HG03575 (cell line): ENCODE results near the gene CCDC92.

Experiments used
- ATAC-seq: cut with Tn5 transposase; IDR thresholded peaks from one replicate; pipeline ENCODE4 v1.9.1; 2021; ENCODE audit not compliant: unreplicated experiment, insufficient number of reproducible peaks, low FRiP score; ENCODE audit errors: extremely low read depth

Gene CCDC92, protein sequence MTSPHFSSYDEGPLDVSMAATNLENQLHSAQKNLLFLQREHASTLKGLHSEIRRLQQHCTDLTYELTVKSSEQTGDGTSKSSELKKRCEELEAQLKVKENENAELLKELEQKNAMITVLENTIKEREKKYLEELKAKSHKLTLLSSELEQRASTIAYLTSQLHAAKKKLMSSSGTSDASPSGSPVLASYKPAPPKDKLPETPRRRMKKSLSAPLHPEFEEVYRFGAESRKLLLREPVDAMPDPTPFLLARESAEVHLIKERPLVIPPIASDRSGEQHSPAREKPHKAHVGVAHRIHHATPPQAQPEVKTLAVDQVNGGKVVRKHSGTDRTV

DNA sequence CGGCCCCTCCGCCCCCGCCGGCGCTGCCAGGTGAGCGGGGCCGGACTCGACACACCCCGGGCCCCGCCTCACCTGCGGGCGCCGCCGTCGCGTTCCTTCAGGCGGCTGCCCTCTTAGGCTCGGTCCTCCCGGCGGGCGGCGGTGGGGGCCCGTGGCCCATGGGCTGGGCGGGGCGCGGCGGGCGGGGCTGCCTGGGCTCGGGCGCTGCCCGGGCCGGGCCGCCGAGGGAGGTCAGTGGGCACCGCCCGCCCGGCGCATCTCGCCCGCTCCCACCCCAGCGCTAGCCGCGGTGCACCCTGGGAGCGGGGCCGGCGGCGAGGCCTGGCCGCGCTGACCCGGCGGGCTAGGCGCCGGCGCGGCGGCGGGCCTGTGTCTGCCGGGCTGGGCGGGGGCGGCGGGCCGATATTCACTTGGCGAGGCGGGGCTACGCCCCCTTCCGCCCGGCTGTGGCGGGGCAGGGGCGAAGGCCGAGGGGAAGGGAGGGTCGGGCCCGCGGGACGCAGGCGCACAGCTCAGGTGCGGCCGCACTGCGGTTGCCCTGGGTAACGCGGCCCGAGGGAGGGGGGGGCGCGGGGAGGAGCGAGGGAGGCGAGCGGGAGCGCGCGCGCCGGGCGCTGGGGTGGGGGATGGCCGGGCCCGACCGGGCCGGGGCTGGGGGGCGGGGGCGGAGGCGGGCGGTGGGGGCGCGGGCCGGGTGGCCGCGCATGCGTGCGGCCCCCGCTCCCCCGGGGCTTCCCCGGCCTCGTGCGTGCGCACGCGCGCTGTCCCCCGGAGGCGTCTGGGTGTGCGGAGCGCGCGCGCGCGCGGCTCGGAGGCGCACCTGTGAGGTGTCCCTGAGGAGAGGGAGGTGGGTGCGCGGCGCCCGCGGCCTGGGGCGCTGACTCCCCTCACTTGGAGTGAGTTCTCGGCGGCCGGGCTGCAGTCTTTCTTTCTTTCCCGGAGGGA is at the start of gene CCDC92, which contains the start of gene ZNF664:
Gene CCDC92, minus strand, starts transcription at position 375 of the 945 bp plus-strand sequence. CDS start 28,526 bp downstream, outside the sequence.
Gene ZNF664, plus strand, starts transcription at position 759 of the 945 bp plus-strand sequence. CDS start 38,930 bp downstream, outside the sequence.
- no peak for ATAC-seq

DNA sequence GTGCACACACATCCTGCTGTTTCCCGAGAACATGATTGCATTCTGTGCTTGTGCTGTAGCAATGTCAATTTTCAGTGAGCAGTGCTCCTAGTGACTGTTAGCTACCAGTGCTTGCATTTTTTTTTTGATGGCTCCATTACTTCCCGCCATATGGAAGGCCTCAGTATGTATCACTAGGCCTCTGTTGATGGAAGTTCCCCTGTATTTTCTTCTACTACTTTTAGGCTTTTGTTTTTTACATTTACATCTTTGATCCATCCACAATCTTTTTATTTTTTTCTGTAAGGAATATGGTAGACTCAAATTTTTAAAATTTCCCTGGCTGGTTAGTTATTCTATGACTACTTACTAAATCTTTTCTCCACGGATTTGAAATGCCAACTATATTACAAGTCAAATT is 49.5 kb upstream of the CCDC92 start:
- no peak for ATAC-seq

DNA sequence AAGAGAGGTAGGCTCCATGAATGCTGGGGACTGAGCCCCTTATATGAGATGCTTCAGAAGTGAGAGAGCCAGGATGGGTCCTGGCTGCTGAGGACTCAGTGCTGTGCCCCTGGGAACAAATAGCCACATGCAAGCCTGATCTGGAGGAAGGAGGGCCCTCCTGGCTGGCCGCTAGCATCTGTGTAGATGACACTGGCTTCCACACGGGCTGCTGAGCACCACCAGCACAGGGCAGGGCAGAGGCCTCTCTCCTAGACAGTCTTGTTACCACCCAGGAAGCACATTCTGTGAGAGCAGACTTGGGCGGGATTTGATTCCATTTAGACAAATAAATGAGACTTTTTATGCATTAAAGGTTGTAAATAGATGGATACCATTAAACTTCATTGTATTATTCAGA is 48.4 kb upstream of the CCDC92 start:
- ATAC-seq: no peak

GRCh38 chr12:124020514-124020949 is 47.9 kb upstream of the CCDC92 start:
- ATAC-seq: no peak

DNA sequence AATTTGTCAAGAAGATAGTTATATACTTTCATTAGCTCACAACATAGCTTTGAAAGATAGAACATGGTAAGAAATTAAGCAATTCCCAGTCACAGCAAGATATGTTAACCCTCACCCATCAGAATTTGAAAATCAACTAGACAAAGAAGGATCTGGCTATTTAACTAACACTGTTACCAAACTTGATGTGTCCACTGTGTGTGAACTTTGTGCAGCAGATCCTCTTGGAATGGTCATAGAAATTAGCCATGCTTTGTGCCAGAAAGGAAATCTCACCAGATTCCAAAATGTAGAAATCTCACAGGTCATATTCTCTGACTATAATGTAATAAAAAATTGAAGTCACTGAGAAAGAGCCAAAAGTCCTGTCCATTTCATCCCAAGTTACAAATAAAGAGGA is 46.5 kb upstream of the CCDC92 start:
- ATAC-seq: no peak

DNA sequence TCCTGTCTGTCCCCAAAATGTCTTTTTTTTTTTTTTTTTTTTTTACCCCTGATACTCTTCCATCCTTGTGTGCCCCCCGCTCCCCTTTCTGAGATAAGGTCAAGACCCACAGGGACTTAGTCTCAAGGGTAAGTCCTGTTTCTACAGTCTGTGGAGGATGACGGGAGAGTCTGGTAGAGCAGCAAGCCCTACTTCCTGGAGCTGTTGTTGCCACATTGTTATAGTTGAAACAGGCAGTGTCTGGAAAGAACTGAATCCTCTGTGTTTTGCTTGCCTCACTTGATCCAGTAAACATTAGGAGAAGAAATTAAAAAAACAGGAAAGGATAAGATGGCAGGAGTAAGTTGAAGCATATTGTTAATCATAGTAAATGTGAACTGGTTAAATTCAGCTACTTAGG is 45.9 kb upstream of the CCDC92 start:
- no peak for ATAC-seq

DNA sequence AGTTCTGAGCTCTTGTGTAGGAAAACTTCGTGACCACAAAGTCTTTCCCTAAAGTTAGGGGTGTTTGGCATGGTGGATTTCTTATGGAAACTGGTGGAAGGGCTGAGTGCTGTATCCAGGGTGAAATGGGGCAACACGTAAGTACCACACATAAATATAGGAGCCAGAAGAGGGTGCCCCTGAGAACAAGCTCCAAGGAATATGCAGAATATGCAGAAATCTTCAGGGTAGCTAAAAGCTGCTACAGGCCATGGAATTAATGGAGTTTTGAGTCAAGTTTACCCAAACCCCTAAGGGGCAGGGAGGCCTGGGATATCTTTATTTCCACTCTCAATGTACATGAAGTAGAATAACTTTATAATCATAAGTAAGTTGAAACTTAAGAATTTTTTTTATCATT is 44.4 kb upstream of the CCDC92 start:
- ATAC-seq: no peak

DNA sequence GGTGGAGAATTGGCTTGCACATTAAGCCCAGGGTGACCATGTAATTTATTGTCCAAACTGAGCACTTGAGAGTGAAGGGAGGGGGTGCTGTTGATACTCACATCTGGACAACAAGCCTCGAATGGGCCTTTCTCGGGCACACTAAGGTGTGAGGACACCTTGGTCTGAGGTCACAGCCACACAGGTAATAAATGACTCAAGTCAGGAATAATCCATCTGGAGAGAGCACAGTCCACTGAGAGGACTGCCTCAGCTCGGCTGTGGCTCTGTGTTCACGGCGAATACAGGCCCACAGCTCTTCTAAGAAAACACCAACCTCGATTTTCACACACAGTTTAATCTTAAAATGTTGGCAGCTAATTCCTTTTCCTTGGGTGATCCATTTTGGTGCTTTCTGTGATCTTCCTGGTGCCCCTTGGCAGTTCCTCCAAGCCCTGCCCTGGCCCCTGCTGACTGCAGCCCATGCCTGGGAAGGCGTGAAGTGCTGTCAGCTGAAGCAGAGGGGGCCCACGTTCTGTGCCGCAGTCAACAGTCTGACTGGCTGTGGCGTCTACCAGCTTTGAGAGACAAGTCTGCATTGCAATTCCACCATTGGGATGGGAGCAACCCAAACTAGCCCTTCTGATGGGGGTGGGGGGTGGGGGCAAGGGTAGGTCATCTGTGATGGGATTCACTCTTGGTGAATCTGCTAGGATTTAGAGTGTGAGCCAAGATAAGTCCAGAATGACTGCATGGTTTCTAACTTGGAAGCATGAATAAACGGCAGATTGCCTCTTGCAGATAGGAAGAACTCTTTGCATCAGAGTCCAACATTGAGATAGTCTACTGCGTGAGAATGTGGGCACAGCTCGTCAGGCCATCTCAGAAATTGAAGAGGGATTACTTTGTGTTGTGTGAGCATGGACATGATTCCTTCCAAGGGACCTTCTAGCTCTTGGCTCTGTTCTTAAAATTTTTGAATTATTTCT is 43.1 kb upstream of the CCDC92 start:
- ATAC-seq: no peak

GRCh38 chr12:124013073-124013472 is 40.4 kb upstream of the CCDC92 start:
- no peak for ATAC-seq

GRCh38 chr12:124011435-124012115 is 38.9 kb upstream of the CCDC92 start:
- no peak for ATAC-seq

- no peak for ATAC-seq
These were observed 38.1 kb upstream of the CCDC92 start for GRCh38 chr12:124010687-124011086.

DNA sequence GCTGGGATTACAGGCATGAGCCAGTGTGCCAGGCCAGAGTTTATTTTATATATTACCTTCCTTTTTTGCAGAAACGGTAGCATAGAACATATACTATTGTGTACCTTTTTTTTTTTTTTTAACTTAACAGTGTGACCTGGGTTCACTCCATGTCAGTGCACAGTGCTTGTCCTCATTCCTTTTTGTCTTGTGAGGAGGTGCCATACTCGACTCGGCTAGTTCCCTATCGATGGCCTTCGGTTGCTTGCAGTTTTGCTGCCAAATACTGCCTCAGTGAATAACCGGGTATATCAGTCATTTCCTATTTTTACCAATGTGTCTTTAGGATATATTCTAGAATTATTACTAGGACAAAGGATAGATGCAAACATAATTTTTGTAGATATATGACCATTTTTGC is 37.1 kb upstream of the CCDC92 start:
- no peak for ATAC-seq

GRCh38 chr12:124008595-124008994 is 36.0 kb upstream of the CCDC92 start:
- no peak for ATAC-seq

GRCh38 chr12:124007826-124008570 is 35.4 kb upstream of the CCDC92 start:
- no peak for ATAC-seq

- ATAC-seq: no peak
These were observed 34.4 kb upstream of the CCDC92 start for GRCh38 chr12:124006846-124007713.

GRCh38 chr12:124006085-124006845 is 33.6 kb upstream of the CCDC92 start:
- no peak for ATAC-seq
